HPDE6-E6E7 (cell line): ENCODE results near the gene ANKRD49.
"Not testable (repeated sequence)": the region's sequence is repeated elsewhere in the genome, so short reads cannot be mapped to it uniquely, and the experiment has no call there.

Experiments used
- DNase-seq: peaks from one replicate; pipeline ENCODE4 v3.0.0; 2011; ENCODE audit warnings: missing footprints; ENCODE audit errors: extremely low spot score

Gene ANKRD49

GRCh38 chr11:94493281-94494125 is at the start of gene ANKRD49, which contains the start of gene MRE11:
Gene ANKRD49 (plus strand): TSS chr11:94493984. CDS start chr11:94496694, 2,710 bp downstream.
Gene MRE11 (minus strand): TSS chr11:94493844. CDS start chr11:94492801, 1,043 bp downstream.
- DNase-seq: peak; percentile 85

- no peak for DNase-seq
Measured at GRCh38 chr11:94445641-94446040, 48.1 kb upstream of the ANKRD49 start.

DNA sequence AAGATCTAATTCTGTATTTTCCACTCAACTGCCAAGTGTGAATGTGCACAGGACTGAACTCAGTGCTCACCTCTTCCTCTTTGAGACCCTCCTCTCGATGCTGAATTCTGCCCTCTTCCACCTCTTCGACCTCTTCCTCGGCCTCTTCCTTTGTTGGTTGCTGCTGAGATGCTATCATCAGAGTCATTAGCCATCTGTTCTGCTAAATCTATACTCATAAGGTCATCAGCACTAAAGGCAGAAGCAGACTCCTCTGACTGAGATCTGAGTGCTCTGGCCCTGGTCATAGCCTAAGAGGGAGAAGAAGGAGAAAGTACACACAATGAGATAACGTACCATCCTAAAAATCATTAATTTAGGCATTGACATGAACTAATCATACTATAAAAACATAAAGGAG is 46.6 kb upstream of the ANKRD49 start:
- no peak for DNase-seq

- no peak for DNase-seq
Measured at GRCh38 chr11:94449029-94449428, 44.8 kb upstream of the ANKRD49 start.

- peak; percentile 38 for DNase-seq
Measured at GRCh38 chr11:94449437-94449836, 44.3 kb upstream of the ANKRD49 start.

- DNase-seq: no peak
Measured at GRCh38 chr11:94450048-94450447, 43.7 kb upstream of the ANKRD49 start.

GRCh38 chr11:94452988-94453387 is 40.8 kb upstream of the ANKRD49 start:
- DNase-seq: no peak

DNA sequence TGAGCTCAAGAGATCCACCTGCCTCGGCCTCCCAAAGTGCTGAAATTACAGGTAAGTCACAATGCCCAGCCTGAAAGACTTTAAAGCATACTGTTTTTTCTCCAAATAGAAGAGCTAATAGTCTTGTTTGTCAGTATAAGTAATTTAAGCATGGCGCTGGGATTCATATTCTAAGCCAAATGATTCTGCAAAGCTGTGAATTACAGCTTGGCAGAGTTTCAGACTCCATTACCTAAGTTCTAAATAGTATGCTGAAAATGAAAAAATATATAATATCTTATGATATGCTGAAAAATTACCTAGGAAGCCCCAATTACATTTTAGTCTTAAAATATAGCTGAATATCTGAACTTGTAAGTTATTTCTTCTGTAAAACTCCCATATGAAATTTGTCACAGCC is 39.5 kb upstream of the ANKRD49 start:
- DNase-seq: no peak

- peak; percentile 11 for DNase-seq
Measured at GRCh38 chr11:94455861-94456260, 37.9 kb upstream of the ANKRD49 start.

DNA sequence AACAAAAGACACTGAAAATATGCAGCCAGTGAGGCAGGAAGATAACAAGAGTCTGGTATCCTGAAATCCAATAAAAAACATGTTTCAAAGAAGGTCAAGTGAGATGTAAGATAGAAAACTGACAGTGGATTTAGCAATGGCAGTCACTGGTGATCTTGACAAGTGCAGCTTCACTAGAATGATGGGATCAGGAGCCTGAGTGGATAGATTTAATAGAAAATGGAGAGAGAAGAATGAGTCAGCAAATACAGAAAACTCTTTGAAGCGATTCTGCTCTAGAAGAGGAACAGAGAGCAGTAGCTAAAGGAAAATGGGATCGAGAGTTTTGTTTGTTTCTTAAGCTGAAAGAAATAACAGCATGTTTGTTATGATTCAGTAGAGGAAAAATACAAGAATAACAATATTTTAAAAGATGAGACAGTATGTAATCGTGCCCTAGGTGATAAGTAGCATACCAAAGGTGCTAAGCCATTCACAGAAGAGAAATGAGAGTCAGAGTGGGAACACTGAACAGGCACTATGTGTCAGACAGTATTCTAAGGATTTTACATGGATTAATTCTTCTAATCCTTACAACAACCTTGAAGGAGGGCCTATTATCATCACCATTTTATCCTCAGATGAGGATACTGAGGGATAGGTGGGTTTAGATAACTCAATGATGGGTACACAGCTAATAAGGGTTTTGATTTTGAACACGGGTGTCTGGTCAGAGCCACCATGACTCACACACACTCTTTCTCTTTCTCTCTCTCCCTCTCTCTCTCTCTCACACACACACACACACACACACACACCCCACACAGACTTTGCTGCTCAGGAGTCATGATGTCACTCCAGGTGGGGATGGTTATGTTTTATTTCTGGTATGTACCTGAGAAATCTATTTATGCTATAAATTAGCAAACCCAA is 36.4 kb upstream of the ANKRD49 start:
- DNase-seq: no peak

DNA sequence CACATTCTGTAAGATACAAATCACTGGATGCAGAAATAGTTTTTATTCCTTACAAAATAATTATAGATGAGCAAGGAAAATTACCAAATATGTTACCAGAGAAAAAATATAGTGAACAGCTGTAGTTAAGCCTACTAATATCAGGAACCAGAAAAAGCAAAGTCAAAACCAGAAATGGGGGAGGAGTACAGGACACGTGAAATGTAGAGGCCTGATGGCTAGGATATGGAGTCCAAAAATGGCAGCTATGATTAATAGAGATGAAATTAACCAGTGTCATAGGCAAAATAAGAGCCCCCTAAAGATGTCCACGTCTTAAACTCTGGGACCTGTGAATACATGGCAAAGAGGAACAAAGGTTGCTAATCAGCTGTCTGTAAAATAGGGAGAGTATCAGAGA is 34.2 kb upstream of the ANKRD49 start:
- DNase-seq: no peak

- DNase-seq: no peak
Measured at GRCh38 chr11:94469416-94469815, 24.4 kb upstream of the ANKRD49 start.

DNA sequence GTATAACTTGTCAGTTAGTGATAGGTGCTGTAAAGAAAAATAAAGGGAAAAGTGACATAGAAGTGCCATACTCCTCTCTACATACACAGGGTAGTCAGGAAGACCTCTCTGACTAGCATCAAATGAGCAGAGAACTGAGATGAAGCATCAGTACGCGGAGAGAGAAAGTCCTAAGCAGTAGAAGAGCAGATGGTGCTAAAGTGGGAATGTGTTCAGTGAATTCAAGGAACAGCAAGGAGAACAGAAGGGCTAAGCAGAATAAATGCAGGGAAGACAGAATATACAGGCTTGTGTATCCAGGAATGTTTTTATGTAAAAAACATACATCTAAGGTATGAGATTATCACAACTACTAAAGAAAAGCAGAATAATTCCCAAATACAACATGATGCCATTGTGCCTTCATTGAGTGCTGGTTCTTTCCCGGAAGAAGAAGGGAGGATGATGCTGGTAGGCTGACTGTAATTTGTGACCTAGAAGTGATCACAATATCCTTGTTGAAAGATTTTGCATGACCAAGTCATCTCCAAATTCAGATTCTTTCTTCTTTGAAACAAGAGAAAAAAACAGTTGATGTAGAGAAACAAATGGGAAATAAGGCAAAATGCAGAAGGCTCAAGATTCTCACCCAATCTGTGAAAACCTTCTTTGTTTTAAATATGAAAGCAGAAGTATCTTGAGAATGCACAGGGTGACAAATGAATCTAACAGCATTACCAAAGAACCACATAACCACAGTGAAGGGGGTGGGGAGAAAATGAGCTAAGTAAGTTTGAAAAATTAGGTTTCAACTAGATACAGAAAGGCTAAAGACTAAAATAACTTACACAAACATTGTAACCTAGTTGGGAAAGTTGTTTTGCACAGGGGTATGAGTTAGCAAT is 20.6 kb upstream of the ANKRD49 start:
- DNase-seq: no peak

DNA sequence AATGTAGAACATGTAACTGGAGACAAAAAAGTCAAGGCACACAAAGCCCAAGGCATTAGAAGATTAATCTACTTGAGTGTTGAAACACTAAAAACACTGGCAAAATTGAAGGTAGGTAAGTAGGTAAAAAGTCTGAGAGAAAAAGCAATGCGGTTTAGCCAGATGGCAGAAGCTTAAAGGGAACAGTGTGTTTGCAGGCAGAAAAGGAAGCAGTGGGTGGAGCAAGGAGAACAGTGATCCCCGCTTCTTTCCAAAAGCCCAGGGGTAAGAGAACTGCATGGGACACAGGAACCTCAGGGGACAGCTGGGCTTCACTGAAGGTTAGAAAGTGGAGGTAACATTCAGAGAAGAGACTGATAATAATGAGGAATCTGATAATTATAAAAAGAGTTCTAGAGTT is 16.2 kb upstream of the ANKRD49 start:
- DNase-seq: no peak

GRCh38 chr11:94481342-94481741 is 12.4 kb upstream of the ANKRD49 start:
- no peak for DNase-seq

DNA sequence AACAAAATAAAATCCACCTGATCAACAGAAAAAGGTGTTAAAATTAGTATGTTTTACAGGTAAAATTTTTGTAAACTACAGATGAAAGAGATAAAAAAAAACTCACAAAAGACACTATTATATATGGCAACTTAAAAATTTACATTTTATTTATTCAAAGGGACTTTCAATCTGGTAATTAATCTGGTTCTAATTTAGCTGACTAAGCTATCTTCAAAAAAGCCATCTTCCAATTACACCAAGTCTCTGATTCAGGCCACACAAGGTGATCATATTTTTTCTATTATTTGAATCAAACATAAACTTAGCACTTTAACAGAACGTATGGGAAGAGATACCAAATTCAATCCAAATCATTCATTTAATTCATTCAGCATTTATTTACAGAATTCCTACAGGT is 7.7 kb upstream of the ANKRD49 start:
- no peak for DNase-seq

- DNase-seq: no peak
Measured at GRCh38 chr11:94494126-94494680, 419 bp downstream of the ANKRD49 start.

- DNase-seq: no peak
Measured at GRCh38 chr11:94500181-94500580, 6.4 kb downstream of the ANKRD49 start.

GRCh38 chr11:94501522-94501921 is 7.7 kb downstream of the ANKRD49 start:
- no peak for DNase-seq

DNA sequence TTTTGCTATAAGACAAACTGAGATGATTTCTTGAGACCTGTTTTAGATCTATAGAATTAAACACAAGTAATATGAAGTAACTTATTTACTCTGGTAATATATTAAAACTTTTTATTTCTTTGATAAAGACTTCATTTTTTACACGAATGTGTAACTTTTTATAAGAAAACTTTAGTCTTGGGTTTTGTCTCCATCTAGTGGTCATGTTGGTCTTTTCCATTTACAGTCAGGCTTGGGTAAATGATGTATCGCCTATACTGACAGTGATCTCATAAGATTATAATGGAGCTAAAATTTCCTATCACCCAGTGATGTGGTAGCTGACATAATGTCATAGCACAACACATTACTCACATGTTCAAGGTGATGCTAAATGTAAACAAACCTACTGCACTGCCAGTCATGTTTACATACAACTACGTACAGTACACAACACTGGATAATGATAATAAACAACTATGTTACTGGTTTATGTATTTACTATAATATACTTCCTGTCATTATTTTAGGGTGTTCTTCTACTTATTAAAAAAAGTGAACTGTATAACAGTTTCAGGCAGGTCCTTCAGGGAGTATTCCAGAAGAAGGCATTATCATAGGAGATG is 11.0 kb downstream of the ANKRD49 start:
- peak; percentile 33 for DNase-seq

DNA sequence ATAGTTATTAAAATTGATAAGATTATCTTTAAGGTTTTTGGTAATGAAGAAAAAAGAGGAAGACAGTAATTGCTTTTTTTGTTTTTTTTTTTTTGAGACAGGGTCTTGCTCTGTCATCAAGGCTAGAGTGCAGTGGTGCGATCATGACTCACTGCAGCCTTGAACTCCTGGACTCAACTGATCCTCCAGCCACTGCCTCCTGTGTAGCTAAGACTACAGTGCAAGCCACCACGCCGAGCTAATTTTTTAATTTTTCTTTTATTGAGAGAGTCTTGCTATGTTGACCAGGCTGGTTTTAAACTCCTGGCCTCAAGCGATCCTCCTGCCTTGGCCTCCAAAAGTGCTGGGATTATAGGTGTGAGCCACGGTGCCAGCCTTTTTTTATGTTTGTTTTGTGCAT is 12.7 kb downstream of the ANKRD49 start:
- not testable (repeated sequence) for DNase-seq
